ENCODE measurements around the gene HCK.

HCK gene

GRCh38 chr20:32052090-32052777, at the start of gene HCK:
TSS of gene HCK (plus strand) at chr20:32052242.
- no peak for DNase-seq

- DNase-seq = no peak
Observed at GRCh38 chr20:32003325-32003724, 48.7 kb upstream of the HCK start.

GRCh38 chr20:32004963-32005362, 47.1 kb upstream of the HCK start:
- DNase-seq = no peak

GRCh38 chr20:32006053-32006452, 46.0 kb upstream of the HCK start:
- no peak for DNase-seq

GRCh38 chr20:32006841-32007786, 44.9 kb upstream of the HCK start:
- DNase-seq = no peak

- DNase-seq = no peak
Observed at GRCh38 chr20:32007787-32008616, 44.0 kb upstream of the HCK start.

- DNase-seq = no peak
Observed at GRCh38 chr20:32009564-32009963, 42.5 kb upstream of the HCK start.

GRCh38 chr20:32010101-32010500, 41.9 kb upstream of the HCK start, which contains the start of gene CCM2L:
TSS of gene CCM2L (plus strand) at chr20:32010438. CDS start at chr20:32010455, 17 bp downstream.
- DNase-seq = no peak

- no peak for DNase-seq
Observed at GRCh38 chr20:32010666-32011065, 41.4 kb upstream of the HCK start.

GRCh38 chr20:32012159-32012688, 39.8 kb upstream of the HCK start:
- no peak for DNase-seq

- no peak for DNase-seq
Observed at GRCh38 chr20:32013326-32013725, 38.7 kb upstream of the HCK start.

GRCh38 chr20:32017711-32018251, 34.3 kb upstream of the HCK start:
- DNase-seq = no peak

- DNase-seq = no peak
Observed at GRCh38 chr20:32018269-32019155, 33.5 kb upstream of the HCK start.

GRCh38 chr20:32019156-32019510, 32.9 kb upstream of the HCK start:
- no peak for DNase-seq

- DNase-seq = no peak
Observed at GRCh38 chr20:32019563-32020463, 32.2 kb upstream of the HCK start.

- no peak for DNase-seq
Observed at GRCh38 chr20:32021091-32021490, 31.0 kb upstream of the HCK start.

GRCh38 chr20:32024683-32025295, 27.3 kb upstream of the HCK start:
- DNase-seq = no peak

- no peak for DNase-seq
Observed at GRCh38 chr20:32027643-32028042, 24.4 kb upstream of the HCK start.

GRCh38 chr20:32028647-32029372, 23.2 kb upstream of the HCK start:
- DNase-seq = no peak

All from kidney glomerular epithelial cell (primary cell).